ENCODE measurements around the gene TSPAN1.
A peak's percentile ranks its signal among the peaks of the same experiment; 100 is the strongest.

Gene TSPAN1

DNA sequence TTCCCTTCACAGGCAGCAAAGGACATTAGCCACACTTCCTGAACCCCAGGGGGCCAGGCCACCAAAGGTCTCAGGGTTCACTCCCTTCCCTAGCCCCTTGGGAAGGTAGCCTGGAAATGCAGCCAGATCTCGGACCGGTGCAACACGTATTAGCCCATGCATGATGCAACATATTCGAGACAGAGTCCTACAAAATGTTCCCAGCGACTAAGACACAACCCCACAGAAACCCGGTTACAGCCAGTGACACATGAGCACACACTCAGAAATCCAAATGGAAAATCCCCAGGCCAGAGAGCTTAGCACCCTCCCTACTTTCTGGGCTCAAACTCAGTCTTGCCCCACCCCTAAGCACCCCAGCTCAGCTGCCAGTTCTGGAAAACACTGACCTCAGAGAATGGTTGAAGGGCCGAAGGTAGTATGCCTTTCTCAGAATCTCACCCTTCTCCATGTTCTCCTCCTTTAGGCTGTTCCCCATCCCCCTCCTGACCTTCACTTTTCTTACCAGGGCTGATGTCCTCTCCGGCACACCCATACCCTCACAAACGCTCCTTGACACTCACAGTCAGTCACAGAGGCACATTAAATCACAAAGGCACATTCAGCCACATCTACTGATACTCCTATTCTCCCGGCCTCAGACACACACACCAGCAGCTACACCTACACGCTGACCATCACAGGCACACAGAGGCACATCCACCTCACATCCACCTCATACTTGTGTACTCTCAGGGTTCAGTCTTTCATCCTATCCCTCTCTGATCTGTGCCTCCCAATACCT, at the start of gene TSPAN1:
TSPAN1 (plus strand) TSS at position 640 of the 784 bp plus-strand sequence. CDS start 6,021 bp downstream, outside the sequence.
- no peak for DNase-seq

DNA sequence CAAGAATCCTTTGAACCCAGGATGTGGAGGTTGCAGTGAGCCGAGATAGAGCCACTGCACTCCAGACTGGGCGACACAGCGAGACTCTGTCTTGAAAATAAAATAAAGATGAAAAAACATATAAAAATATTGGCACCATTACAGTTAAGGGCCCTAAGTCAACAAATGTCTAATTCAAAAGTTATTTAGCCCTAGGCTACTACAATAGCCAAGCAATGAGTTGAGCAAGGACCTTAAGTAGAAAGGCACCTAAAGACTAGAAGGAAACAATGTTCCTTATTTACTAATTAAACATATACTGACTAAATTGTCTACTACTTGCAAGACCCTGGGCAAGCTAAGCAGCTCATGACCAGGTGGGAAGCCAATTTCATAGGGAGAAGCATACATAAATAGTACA, 46.5 kb upstream of the TSPAN1 start:
- DNase-seq: no peak

- DNase-seq: no peak
Observed at GRCh38 chr1:46130121-46130520, 44.8 kb upstream of the TSPAN1 start.

DNA sequence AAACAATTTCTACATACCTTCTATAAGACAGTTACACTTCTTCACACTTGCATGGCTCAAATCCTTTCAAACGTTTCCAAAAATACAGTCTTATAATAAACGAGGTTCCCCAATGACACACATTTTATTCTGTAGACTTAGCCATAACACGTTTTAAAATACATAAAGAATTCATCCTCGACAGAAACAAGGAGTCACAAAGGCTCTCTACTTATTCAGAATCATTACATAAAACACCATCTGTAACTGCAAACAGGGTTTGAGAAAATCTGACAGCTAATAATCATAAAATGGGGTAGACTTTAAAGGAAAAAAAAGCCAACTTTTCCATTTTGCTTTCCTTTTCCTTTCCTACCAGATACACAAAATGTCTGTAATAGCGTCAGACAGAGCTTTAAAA, 44.3 kb upstream of the TSPAN1 start:
- DNase-seq: no peak

- DNase-seq: no peak
Observed at GRCh38 chr1:46131093-46131492, 43.8 kb upstream of the TSPAN1 start.

DNA sequence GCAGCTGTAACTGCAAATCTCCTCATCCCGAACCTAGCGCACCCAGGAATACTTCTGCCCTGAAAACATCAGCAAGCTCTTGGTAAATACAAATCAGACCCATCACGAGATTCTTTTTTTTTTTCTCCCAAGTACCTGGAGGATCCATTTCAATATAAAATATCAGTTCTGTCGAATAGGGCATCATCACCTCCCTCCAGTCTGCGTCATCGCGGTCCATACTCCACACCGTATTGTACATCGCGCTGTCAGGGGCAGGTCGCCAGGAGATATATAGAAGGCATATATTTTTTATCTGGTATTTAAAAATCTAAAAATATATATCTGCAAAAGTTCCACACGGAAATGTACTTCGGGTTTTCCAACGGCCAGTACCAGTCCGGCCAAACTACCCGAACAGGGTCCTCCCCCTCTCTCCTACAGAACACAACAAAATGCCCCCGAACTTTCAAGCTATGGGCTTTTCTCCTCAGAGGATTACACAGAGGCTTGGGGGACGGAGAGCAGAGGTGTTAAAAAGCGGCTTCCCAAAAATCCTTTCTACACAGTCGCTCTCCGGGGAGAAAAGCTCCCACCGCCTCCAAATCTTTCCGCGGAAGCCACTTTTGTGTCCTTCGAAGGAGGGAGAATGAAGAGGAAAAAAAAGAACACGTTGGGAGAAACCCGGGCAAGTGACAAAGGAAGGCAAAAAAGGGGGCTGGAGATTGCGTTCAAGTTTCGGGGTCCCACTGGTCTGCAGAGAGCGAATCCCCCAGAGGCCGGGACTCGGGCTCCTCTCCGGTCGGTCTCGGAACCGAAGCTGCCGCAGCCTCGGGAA, 43.0 kb upstream of the TSPAN1 start:
- peak; percentile 52 for DNase-seq

- DNase-seq: peak; percentile 99
Observed at GRCh38 chr1:46132529-46133180, 42.2 kb upstream of the TSPAN1 start, which contains the start of gene PIK3R3. PIK3R3 (minus strand) TSS chr1:46132629; CDS start chr1:46131952, 677 bp downstream.

DNA sequence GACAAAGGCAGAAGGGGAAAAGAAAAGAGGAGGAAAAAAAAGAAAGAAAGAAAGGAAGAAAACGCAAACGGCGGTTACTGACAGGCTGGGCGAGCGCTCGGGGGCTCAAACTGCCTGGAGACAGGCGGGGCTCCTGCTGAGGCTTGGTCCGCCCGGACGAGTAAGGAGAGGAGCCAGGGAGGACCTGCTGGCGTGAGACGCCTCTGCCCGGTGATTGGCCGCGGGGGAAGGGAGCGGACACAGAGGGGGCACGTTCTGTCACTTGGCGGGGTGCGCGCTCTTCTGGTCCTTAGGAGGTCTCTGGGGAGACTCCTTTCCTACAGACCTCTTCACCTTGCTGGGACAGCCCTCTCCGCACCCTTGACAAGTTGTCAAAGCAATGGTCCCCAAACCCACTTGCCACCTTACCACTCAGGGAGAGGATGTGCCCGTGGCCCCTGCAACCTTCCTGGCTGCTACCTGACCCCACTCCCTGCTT, 41.7 kb upstream of the TSPAN1 start:
- no peak for DNase-seq

DNA sequence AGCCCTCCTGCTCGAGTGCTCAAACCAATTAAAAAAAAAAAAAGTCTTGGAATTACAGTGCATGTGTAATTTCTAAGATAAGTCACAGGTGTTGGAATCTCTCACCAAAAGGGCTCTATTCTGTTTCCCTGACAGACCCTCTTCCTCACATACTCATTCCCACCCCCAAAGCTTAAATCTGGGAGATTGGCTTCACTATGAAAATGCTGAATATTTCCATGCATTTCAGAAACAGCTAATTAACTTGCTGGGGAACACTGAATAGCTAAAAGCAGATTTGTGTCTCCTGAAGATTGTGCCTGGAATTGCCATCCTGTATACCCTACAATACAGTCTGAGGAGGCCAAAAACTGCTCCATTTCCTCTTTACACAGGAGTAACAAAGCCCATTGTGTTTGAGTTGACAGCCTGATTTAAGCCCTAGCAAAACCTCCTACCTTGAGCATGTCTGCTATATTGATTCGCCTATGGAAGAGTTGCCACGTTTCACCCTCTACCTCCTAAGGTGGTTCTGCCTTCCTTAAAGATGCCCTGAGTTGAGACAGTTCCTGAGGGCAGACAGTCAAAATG, 41.0 kb upstream of the TSPAN1 start:
- no peak for DNase-seq

DNA sequence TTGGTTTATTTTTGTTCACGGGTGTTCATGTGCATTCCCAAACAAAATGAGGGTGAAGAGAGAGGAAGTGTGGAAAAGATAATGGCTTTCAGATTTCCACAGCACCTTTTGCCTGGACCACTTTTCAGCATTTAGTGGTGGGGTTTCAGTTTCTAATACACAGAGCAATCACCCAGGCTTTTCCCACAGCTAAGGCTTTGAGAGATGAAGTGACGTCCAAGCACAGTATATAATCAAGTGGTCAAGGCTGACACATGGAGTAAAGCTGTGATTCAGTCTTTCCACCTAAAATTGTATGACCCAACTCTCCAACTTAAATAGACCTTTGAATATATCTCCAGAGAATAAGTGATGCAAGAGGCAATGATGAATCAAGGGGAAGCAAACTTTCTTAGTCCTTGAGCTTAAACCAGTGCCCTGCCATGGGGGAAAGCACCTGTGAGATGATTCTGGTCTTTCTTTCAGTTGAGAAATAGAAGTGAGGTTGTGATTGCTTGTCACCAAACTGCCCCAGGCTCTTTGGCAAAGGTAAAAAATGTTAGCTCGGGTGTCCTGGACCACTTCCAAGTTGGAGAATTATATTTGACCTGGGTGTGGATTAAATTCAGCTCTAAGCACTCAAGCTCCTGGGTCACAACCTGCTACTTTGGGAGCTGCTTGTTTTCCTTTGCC, 40.1 kb upstream of the TSPAN1 start:
- DNase-seq: no peak

GRCh38 chr1:46136711-46137110, 38.2 kb upstream of the TSPAN1 start:
- DNase-seq: no peak

GRCh38 chr1:46137916-46138315, 37.0 kb upstream of the TSPAN1 start:
- DNase-seq: no peak

DNA sequence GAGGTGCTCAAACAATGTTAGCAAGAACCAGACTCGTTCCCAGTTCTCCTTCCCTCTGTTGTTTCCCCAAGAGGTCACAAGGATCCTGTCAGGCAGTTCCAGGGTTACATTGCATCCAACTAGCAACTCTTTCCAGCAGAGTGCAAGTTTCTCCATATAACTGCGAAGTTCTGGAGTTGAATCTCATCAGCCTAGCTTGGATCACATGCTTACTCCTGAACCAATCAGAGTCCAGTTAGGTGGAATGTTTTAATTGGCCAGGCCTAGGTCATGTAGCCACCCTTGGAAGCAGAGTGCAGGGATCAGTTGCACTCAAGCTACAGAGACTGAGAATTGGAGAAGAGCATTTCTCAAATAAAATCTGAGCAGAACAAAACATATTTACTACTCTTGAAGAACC, 26.6 kb upstream of the TSPAN1 start:
- no peak for DNase-seq

- DNase-seq: no peak
Observed at GRCh38 chr1:46150085-46150484, 24.8 kb upstream of the TSPAN1 start.

DNA sequence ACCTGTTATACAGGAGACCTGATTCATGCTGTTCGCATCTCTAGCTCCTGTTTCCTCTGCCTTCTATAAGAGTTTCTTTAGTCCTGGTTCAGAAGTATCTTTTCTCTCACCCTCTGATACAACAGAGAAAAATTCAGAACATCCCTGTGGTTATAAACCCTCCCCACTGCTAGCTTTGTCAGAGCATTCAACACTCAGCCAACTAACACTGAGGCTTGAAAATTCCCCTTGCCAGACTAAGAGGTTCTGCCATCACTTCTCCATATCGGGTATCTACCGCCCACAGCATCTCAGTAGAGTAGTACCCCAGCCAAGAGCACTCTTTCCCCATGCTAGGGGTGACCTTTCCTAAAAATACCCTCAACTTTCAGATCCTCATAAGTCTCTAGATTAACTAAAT, 22.9 kb upstream of the TSPAN1 start:
- DNase-seq: no peak

- DNase-seq: no peak
Observed at GRCh38 chr1:46153228-46153627, 21.7 kb upstream of the TSPAN1 start.

- no peak for DNase-seq
Observed at GRCh38 chr1:46153732-46154131, 21.2 kb upstream of the TSPAN1 start.

DNA sequence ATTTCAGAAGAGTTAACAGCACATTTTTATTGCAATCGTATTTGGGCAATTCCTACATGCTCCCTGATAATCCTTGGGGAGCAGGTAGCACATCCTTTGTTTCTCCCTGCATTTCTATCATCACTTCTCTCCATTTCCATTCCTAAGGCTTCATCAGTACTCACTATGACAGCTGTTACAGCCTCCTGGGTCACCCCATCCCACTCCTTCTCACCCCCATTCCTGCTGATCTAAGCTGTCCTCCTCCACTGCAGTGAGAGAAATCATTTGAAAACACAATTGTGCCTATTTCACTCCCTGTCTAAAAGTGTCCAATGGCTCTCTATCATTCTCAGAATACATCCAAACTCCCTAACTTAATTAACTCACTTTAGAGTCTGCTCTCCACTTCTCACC, 17.0 kb upstream of the TSPAN1 start:
- no peak for DNase-seq

DNA sequence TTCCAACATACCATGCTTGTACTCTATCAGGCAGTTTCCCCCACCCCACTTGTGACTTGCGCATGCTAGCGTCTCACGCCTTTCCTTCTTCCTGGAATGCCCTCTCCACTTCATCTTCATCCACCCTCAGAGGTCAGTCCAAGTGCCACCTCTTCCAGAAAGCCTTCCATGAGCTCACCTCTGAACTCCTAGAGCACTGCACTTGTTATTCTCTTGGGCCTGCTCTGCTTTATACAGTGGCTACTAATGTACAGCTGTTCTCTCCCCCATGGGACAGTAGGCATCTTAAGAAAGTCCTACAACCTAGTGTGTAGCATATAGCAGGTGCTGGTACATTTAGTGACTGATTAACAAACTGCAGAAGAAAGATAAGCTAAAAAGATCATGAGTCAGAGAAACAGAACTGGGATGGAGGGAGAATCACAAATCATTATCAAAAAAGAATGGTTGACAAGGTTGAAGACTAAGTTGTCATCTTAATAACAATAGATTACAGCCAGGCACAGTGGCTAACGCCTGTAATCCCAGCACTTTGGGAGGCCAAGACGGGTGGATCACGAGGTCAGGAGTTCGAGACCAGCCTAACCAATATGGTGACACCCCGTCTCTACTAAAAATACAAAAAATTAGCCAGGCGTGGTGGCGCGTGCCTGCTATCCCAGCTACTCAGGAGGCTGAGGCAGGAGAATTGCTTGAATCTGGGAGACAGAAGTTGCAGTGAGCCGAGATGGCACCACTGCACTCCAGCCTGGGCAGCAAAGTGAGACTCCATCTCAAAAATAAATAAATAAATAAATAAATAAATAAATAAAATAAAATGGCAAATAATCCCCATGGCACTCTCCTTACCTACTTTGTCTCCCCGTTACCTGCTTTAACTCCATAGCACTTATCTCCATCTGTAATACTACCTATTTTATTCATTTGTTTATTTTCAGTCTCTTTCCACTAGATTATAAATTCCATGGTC, 16.3 kb upstream of the TSPAN1 start:
- no peak for DNase-seq

DNA sequence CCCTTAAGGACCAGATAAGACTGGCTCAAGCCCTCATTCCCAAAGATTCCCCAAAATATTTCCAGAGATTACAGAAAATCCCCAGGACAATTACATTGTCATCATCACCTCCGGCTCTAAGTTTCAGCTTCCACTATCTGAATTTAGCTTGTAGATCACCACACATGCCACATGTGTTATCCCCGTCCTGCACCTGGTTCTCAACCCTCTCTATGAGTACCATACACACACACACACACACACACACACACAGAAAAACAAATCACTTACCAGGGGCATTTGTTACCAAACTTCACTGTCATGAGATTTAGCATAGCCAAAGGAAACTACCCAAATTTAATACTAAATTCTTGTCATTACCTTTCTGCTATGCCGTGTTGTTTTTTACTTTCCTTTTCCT, 15.4 kb upstream of the TSPAN1 start:
- DNase-seq: no peak

DNA sequence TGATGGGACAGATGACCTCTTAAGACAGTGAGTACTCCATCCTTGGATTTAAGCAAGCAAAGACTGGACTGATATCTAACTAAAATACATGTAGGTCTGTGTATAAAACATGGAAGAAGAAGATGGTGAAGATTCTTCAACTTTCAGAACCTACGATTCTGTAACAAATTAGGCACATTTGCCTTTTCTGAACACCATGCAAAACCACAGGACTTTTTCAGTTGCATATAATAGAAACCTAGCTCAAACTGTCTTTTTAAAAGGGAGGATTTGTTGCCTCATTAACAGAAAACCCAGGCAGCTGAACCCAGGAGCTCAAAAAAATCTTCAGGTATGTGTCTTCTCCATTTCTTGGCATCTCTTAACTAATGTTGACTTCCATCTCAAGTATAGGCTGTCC, 14.7 kb upstream of the TSPAN1 start:
- no peak for DNase-seq
